ENCODE data around the gene LYG1. TPM values are rescaled to one million over a fixed set of nuclear protein-coding genes. Genes with fewer than 3 reads are reported as not detected.
A peak's percentile ranks its signal among the peaks of the same experiment; 100 is the strongest.

The LYG1 gene
- total RNA-seq, 1 experiment from 2014 or later = 2.4 TPM

GRCh38 chr2:99342536-99342935 is 41.5 kb upstream of the LYG1 start:
- CTCF ChIA-PET = no interaction called here
- Histone ChIP-seq H3K27ac (ENCODE audit: low read depth, low read length, poor library complexity, severe bottlenecking) (no peak overlapping the region), H3K4me3 (ENCODE audit: low read depth, low read length, poor library complexity, severe bottlenecking) (no peak overlapping the region), H3K36me3 (ENCODE audit: insufficient read depth, low read length, poor library complexity, severe bottlenecking) (no peaks in the 10 kb centered on the region), H3K9me3 (ENCODE audit: low read depth, low read length, poor library complexity, severe bottlenecking) (no peaks in the 10 kb centered on the region), H3K4me1 (ENCODE audit: insufficient read depth, low read length, poor library complexity, severe bottlenecking) (no peaks in the 10 kb centered on the region), H3K27me3 (replicated peaks; ENCODE audit: insufficient read depth, low read depth, low read length, poor library complexity) (no peaks in the 10 kb centered on the region)
- POLR2A ChIA-PET (ENCODE audit: low non-redundant PET) = no interaction called here
- no TSS peak for BruUV-seq (replicated peaks)
- intact Hi-C loops (cut with micrococcal nuclease; ENCODE audit: unreplicated experiment) = no loop called here
- no peak for TF ChIP-seq EZH2 (IDR thresholded peaks at IDR 0.05; ENCODE audit: borderline replicate concordance, low read depth, low read length, poor library complexity, severe bottlenecking)
- TF ChIP-seq CTCF (conservative IDR thresholded peaks at IDR 0.05; ENCODE audit: low read depth, low read length) = no peak
- DNase-seq (ENCODE audit: low spot score) = no peak

GRCh38 chr2:99340669-99341236 is 39.8 kb upstream of the LYG1 start:
- no TSS peak for BruUV-seq (replicated peaks)
- no peaks in the 10 kb centered on the region for H3K36me3 ChIP-seq (ENCODE audit: insufficient read depth, low read length, poor library complexity, severe bottlenecking)

GRCh38 chr2:99338029-99338585 is 37.1 kb upstream of the LYG1 start:
- H3K27ac ChIP-seq (ENCODE audit: low read depth, low read length, poor library complexity, severe bottlenecking) = peak overlapping the region; percentile 86
- peak; percentile 4 for DNase-seq (ENCODE audit: low spot score)
- H3K36me3 ChIP-seq (ENCODE audit: insufficient read depth, low read length, poor library complexity, severe bottlenecking) = no peaks in the 10 kb centered on the region
- intact Hi-C loops (cut with micrococcal nuclease; ENCODE audit: unreplicated experiment) = no loop called here
- no peaks in the 10 kb centered on the region for H3K4me1 ChIP-seq (ENCODE audit: insufficient read depth, low read length, poor library complexity, severe bottlenecking)
- ChIA-PET POLR2A (ENCODE audit: low non-redundant PET) (no interaction called here), CTCF (interaction anchor here (1.8 kb wide), 1 partner anchor 152 kb away, joined by 6 read pairs; the partner anchor contains the start of gene REV1)
- no peaks in the 10 kb centered on the region for H3K27me3 ChIP-seq (replicated peaks; ENCODE audit: insufficient read depth, low read depth, low read length, poor library complexity)
- TSS peak; percentile 52 for BruUV-seq (replicated peaks)
- no peak for TF ChIP-seq CTCF (conservative IDR thresholded peaks at IDR 0.05; ENCODE audit: low read depth, low read length)
- no peaks in the 10 kb centered on the region for H3K9me3 ChIP-seq (ENCODE audit: low read depth, low read length, poor library complexity, severe bottlenecking)
- H3K4me3 ChIP-seq (ENCODE audit: low read depth, low read length, poor library complexity, severe bottlenecking) = peak overlapping the region; percentile 71

More at GRCh38 chr2:99340669-99341236, 39.8 kb upstream of the LYG1 start:
- Histone ChIP-seq H3K4me3 (ENCODE audit: low read depth, low read length, poor library complexity, severe bottlenecking) (no peak overlapping the region), H3K27ac (ENCODE audit: low read depth, low read length, poor library complexity, severe bottlenecking) (no peak overlapping the region), H3K4me1 (ENCODE audit: insufficient read depth, low read length, poor library complexity, severe bottlenecking) (no peaks in the 10 kb centered on the region), H3K27me3 (replicated peaks; ENCODE audit: insufficient read depth, low read depth, low read length, poor library complexity) (no peaks in the 10 kb centered on the region), H3K9me3 (ENCODE audit: low read depth, low read length, poor library complexity, severe bottlenecking) (no peaks in the 10 kb centered on the region)
- ChIA-PET CTCF (interaction anchor here (0.7 kb wide), 1 partner anchor 446 kb away, joined by 7 read pairs; no protein-coding TSS in a partner anchor), POLR2A (ENCODE audit: low non-redundant PET) (no interaction called here)
- DNase-seq (ENCODE audit: low spot score) = no peak
- TF ChIP-seq EZH2 (IDR thresholded peaks at IDR 0.05; ENCODE audit: borderline replicate concordance, low read depth, low read length, poor library complexity, severe bottlenecking) (no peak), CTCF (conservative IDR thresholded peaks at IDR 0.05; ENCODE audit: low read depth, low read length) (no peak)
- intact Hi-C loops (cut with micrococcal nuclease; ENCODE audit: unreplicated experiment) = no loop called here
